KOPT-K1 (cell line): Measurements from ENCODE around the gene CRABP1.

Experiments used
- H3K27ac ChIP-seq: fragments of 200-600 bp; sonication (generic); 2 replicates; pipeline ENCODE4 v1.5.1; 2016; ENCODE audit warnings: antibody characterized with exemption, mild to moderate bottlenecking, low read depth, low read length; ENCODE audit not compliant: poor library complexity, severe bottlenecking
- H3K36me3 ChIP-seq: fragments of 200-600 bp; sonication (generic); 2 replicates; pipeline ENCODE4 v1.5.1; 2017; ENCODE audit warnings: antibody characterized with exemption, mild to moderate bottlenecking, low read length, moderate library complexity; ENCODE audit not compliant: insufficient read depth
- H3K9me3 ChIP-seq: fragments of 200-600 bp; sonication (generic); 2 replicates; pipeline ENCODE4 v1.5.1; 2017; ENCODE audit warnings: antibody characterized with exemption, low read length, mild to moderate bottlenecking; ENCODE audit not compliant: insufficient read depth, poor library complexity, severe bottlenecking

Gene CRABP1

DNA sequence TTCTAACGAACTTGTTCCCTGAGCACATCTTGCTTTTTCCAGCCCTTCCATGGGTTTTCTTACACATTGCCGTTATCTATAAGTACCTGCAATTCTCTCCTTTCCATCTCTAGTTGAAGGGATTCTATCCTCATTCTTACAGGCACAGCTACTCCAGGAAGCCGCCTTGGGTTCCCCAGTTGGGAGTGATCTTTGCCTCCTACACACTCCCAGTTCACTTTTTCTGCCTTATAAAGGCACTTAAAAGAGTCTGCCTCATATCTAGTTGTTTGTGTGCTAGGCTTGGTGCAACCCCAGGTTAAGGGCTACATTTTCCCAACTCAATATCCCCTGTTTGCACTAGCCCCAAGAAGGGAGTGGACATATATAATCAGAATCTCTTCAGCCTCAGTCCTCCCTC, 53.9 kb downstream of the CRABP1 start:
- Histone ChIP-seq H3K36me3 (no peaks in the 10 kb centered on the region), H3K27ac (no peak overlapping the region), H3K9me3 (no peaks in the 10 kb centered on the region)

DNA sequence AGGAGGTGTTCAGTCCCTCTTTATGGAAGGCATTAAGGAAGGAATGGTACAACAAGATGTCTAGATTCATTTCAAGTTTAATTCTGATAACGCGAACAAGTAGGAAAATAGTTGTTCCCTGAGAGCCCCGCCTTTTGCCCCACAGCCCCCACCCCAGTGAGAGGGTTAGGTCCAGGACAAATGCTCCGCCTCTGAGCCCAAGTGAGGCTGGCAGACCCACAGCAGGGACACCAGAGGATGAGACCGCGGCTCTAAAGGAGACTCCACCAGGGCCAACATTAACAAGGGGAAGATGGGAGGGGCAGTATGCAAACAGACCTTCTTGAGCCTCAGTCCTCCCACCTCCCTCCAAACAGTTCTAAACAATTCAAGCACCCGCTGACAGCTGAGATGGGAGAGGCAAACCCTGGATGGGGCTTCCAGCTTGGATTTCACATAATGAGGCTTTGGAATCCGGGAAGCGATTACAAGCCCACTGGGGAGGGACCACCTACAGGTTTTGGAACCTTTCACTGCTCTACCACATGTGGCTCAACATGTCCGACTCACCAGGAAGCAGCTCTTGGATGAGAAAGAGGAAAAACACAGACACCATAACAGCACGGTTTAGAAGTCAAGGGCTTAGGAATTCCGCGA, 54.9 kb downstream of the CRABP1 start:
- Histone ChIP-seq H3K36me3 (no peaks in the 10 kb centered on the region), H3K9me3 (no peaks in the 10 kb centered on the region), H3K27ac (no peak overlapping the region)

DNA sequence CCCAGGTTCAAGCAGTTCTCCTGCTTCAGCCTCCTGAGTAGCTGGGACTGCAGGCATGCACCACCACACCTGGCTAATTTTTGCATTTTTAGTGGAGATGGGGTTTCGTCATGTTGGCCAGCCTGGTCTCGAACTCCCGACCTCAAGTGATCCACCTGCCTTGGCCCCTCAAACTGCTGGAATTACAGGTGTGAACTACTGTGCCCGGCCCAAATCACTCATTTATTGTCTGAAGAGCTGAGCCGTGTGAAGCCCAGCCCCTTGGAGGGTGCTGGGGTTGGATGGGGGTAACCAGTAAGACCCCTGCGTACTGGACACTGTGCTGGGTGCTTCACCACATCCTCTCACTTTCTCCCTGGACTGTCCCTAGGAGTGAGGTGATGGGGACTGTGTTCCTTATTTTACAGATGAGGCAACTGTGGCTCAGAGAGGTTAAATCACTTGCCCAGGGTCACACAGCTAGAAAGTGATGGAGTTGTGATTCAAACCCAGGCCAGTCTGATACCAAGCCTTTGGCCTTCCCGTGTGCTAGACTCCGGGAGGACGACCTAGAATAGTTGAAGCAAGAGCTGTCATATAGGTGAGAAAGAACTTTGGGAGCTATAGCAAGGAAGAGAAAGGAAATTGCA, 56.1 kb downstream of the CRABP1 start:
- Histone ChIP-seq H3K27ac (no peak overlapping the region), H3K36me3 (no peaks in the 10 kb centered on the region), H3K9me3 (no peaks in the 10 kb centered on the region)

DNA sequence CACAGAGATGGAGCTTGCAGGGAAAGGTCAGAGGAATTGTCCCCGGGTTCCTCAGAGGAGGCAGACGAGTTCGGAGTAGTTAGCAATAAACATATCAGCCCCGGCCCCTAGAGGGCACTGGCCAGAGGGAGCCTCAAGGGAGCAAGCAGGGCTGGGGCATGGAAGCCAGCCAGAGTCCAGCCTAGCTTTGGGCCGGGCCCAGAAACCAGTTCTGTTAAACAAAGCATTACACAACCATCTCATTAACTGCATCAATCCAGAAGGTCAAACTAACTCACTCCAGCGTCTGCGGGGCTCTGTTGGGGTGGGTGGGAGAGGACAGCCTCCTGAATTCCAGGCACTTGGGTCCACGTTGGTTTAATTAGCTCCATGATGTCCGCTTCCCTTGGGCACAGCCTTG, 56.8 kb downstream of the CRABP1 start:
- Histone ChIP-seq H3K9me3 (no peaks in the 10 kb centered on the region), H3K36me3 (no peaks in the 10 kb centered on the region), H3K27ac (no peak overlapping the region)

DNA sequence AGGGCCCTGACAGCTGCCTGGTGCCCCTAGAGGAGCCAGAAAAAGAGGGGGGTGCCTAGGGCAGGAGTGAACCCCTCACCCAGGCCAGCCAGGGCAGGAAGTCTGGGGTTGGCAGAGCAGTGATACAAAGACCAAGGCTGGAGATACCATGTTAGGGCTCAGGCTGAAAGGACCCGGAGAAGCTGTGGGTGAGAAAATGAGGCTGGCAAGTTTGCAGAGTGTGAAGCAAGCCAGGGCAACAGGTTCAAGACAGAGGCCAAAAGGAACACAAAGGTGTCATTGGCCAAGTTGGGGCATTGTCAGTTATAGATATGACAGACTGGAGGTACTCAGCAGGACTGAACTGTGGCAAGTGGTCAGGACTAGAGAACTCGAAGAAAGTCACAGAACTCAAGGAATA, 57.2 kb downstream of the CRABP1 start:
- Histone ChIP-seq H3K27ac (no peak overlapping the region), H3K9me3 (no peaks in the 10 kb centered on the region), H3K36me3 (no peaks in the 10 kb centered on the region)
